OCI-LY1 (cell line): ENCODE data around the gene NLRP9.

Experiments used
- EZH2 ChIP-seq: fragments of 200-600 bp; sonication (generic), shearing (Covaris generic); IDR thresholded peaks from 2 replicates; pipeline ENCODE4 v1.8.0; 2017; ENCODE audit warnings: borderline replicate concordance, mixed run types, mild to moderate bottlenecking, antibody characterized with exemption, low read length, moderate library complexity, mixed read lengths
- TF ChIP-seq, protein P1 (sequence below): fragments of 200-600 bp; sonication (generic), shearing (Covaris generic); IDR thresholded peaks from 2 replicates; pipeline ENCODE4 v1.5.1; 2017; ENCODE audit warnings: mild to moderate bottlenecking, antibody characterized with exemption, low read length, moderate library complexity, mixed read lengths

DNA sequence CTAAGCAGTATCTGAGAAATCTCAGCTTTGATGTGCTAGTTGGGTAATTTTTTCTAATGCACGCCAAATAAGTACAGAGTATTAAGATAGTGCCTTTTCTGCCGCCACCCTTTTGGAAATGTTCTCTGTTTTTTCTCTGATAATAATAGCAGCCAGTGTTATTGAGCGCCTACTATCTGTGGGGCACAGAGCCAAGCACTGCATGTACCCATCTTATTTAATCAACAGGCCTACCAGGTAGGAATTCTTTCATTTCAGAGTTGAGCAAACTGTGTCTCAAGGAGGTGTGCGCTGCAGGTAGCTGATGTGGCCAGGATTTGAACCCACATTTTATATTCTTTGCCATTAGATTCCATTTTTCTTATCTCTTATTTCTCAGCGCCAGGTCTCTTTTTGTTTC lies 61.8 kb downstream of the NLRP9 start:
- TF ChIP-seq, protein P1, sequence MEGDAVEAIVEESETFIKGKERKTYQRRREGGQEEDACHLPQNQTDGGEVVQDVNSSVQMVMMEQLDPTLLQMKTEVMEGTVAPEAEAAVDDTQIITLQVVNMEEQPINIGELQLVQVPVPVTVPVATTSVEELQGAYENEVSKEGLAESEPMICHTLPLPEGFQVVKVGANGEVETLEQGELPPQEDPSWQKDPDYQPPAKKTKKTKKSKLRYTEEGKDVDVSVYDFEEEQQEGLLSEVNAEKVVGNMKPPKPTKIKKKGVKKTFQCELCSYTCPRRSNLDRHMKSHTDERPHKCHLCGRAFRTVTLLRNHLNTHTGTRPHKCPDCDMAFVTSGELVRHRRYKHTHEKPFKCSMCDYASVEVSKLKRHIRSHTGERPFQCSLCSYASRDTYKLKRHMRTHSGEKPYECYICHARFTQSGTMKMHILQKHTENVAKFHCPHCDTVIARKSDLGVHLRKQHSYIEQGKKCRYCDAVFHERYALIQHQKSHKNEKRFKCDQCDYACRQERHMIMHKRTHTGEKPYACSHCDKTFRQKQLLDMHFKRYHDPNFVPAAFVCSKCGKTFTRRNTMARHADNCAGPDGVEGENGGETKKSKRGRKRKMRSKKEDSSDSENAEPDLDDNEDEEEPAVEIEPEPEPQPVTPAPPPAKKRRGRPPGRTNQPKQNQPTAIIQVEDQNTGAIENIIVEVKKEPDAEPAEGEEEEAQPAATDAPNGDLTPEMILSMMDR = peak; percentile 32
- no peak for TF ChIP-seq EZH2
